ENCODE data around the gene SLC16A13. TPM values are rescaled to one million over a fixed set of nuclear protein-coding genes. Genes with fewer than 3 reads are reported as not detected.
"Not testable (repeated sequence)": the region's sequence is repeated elsewhere in the genome, so short reads cannot be mapped to it uniquely, and the experiment has no call there.

The SLC16A13 gene
- 0.96 TPM for polyA plus RNA-seq (ENCODE audit: insufficient read length)

- DNase-seq (ENCODE audit: low read depth) = peak; percentile 43
Observed at GRCh38 chr17:7035591-7036368, at the start of gene SLC16A13. Gene SLC16A13, plus strand, starts transcription at chr17:7036015. Its CDS starts 368 bp downstream, at chr17:7036383.

GRCh38 chr17:6986676-6987075, 49.1 kb upstream of the SLC16A13 start:
- DNase-seq (ENCODE audit: low read depth) = no peak

- DNase-seq (ENCODE audit: low read depth) = no peak
Observed at GRCh38 chr17:6989779-6990178, 46.0 kb upstream of the SLC16A13 start.

GRCh38 chr17:6993613-6994056, 42.2 kb upstream of the SLC16A13 start:
- not testable (repeated sequence) for DNase-seq (ENCODE audit: low read depth)

- DNase-seq (ENCODE audit: low read depth) = no peak
Observed at GRCh38 chr17:6994118-6994598, 41.7 kb upstream of the SLC16A13 start.

- no peak for DNase-seq (ENCODE audit: low read depth)
Observed at GRCh38 chr17:6994666-6995256, 41.1 kb upstream of the SLC16A13 start.

- DNase-seq (ENCODE audit: low read depth) = no peak
Observed at GRCh38 chr17:6995500-6996255, 40.1 kb upstream of the SLC16A13 start, which contains the start of gene ALOX12. Gene ALOX12, plus strand, starts transcription at chr17:6996049. Its CDS starts 69 bp downstream, at chr17:6996118.

- DNase-seq (ENCODE audit: low read depth) = no peak
Observed at GRCh38 chr17:6996256-6997011, 39.4 kb upstream of the SLC16A13 start.

- no peak for DNase-seq (ENCODE audit: low read depth)
Observed at GRCh38 chr17:6997171-6997570, 38.6 kb upstream of the SLC16A13 start.

- DNase-seq (ENCODE audit: low read depth) = no peak
Observed at GRCh38 chr17:6998855-6999508, 36.8 kb upstream of the SLC16A13 start.

- no peak for DNase-seq (ENCODE audit: low read depth)
Observed at GRCh38 chr17:7001318-7001961, 34.4 kb upstream of the SLC16A13 start.

GRCh38 chr17:7002288-7003047, 33.3 kb upstream of the SLC16A13 start:
- no peak for DNase-seq (ENCODE audit: low read depth)

- no peak for DNase-seq (ENCODE audit: low read depth)
Observed at GRCh38 chr17:7003745-7004144, 32.1 kb upstream of the SLC16A13 start.

GRCh38 chr17:7004398-7005253, 31.2 kb upstream of the SLC16A13 start:
- no peak for DNase-seq (ENCODE audit: low read depth)

- no peak for DNase-seq (ENCODE audit: low read depth)
Observed at GRCh38 chr17:7005716-7006115, 30.1 kb upstream of the SLC16A13 start.

- DNase-seq (ENCODE audit: low read depth) = no peak
Observed at GRCh38 chr17:7007143-7007542, 28.7 kb upstream of the SLC16A13 start.

- DNase-seq (ENCODE audit: low read depth) = no peak
Observed at GRCh38 chr17:7010523-7010922, 25.3 kb upstream of the SLC16A13 start.

- no peak for DNase-seq (ENCODE audit: low read depth)
Observed at GRCh38 chr17:7011415-7011814, 24.4 kb upstream of the SLC16A13 start.

GRCh38 chr17:7011942-7012254, 23.9 kb upstream of the SLC16A13 start:
- DNase-seq (ENCODE audit: low read depth) = no peak

Measured in forelimb muscle (tissue), 1 donor.